GM12878 (cell line): Measurements from ENCODE around the gene PADI2. TPM values are rescaled to one million over a fixed set of nuclear protein-coding genes. Genes with fewer than 3 reads are reported as not detected.

Experiments
- BCL11A ChIP-seq: IDR thresholded peaks from 2 replicates; pipeline ENCODE4 v1.6.1; 2011; ENCODE audit warnings: low read depth, low read length
- BMI1 ChIP-seq: fragments of 450-650 bp; IDR thresholded peaks from 2 replicates; pipeline ENCODE4 v1.6.1; 2016; ENCODE audit warnings: mild to moderate bottlenecking, moderate library complexity, borderline replicate concordance
- CHD2 ChIP-seq: IDR thresholded peaks from 2 replicates; pipeline ENCODE4 v1.6.1; 2011; ENCODE audit warnings: low read depth, low read length, improper control_type of control experiment, borderline replicate concordance
- E2F4 ChIP-seq: IDR thresholded peaks from 2 replicates; pipeline ENCODE4 v1.6.1; 2012; ENCODE audit warnings: low read depth, low read length, improper control_type of control experiment
- EGR1 ChIP-seq, 2 experiments: IDR thresholded peaks; 1 replicate in 1 of 2; 2 replicates in 1 of 2; pipeline ENCODE4 v1.6.1; 2011 to 2012; ENCODE audit warnings: low read depth in 2 of 2, low read length in 2 of 2, borderline replicate concordance in 1 of 2, mild to moderate bottlenecking in 1 of 2, moderate library complexity in 1 of 2
- IKZF1 ChIP-seq: fragments of 450-650 bp; conservative IDR thresholded peaks from 2 replicates; pipeline ENCODE4 v1.6.1; 2017; ENCODE audit warnings: antibody characterized with exemption, mild to moderate bottlenecking
- IRF5 ChIP-seq: fragments of 450-650 bp; IDR thresholded peaks from 2 replicates; pipeline ENCODE4 v1.6.1; 2017; ENCODE audit warnings: borderline replicate concordance
- KDM1A ChIP-seq: fragments of 200-600 bp; sonication (generic); IDR thresholded peaks from 2 replicates; pipeline ENCODE4 v1.6.1; 2016; ENCODE audit warnings: borderline replicate concordance
- MEF2A ChIP-seq: IDR thresholded peaks from 2 replicates; pipeline ENCODE4 v1.6.1; 2011; ENCODE audit warnings: low read depth, mild to moderate bottlenecking, low read length, moderate library complexity; ENCODE audit not compliant: insufficient read depth
- MEF2B ChIP-seq: fragments of 450-650 bp; IDR thresholded peaks from 2 replicates; pipeline ENCODE4 v1.6.1; 2018; ENCODE audit warnings: mild to moderate bottlenecking, moderate library complexity; ENCODE audit not compliant: partially characterized antibody, poor library complexity, severe bottlenecking
- MTA2 ChIP-seq: fragments of 450-650 bp; IDR thresholded peaks from 2 replicates; pipeline ENCODE4 v1.6.1; 2016; ENCODE audit warnings: low read depth, mild to moderate bottlenecking, moderate library complexity
- MYC ChIP-seq: IDR thresholded peaks from 2 replicates; pipeline ENCODE4 v1.6.1; 2011; ENCODE audit warnings: mild to moderate bottlenecking, low read length, moderate library complexity, inconsistent platforms; ENCODE audit not compliant: insufficient read depth, insufficient replicate concordance, insufficient read length, severe bottlenecking
- POLR2A ChIP-seq: IDR thresholded peaks from 2 replicates; pipeline ENCODE4 v1.6.1; 2011; ENCODE audit warnings: low read depth, mild to moderate bottlenecking, low read length
- RAD21 ChIP-seq: IDR thresholded peaks from 2 replicates; pipeline ENCODE4 v1.6.1; 2011; ENCODE audit warnings: mild to moderate bottlenecking, low read depth, low read length, moderate library complexity; ENCODE audit not compliant: insufficient read depth
- RELA ChIP-seq: fragments of 450-650 bp; IDR thresholded peaks from 2 replicates; pipeline ENCODE4 v1.8.0; 2014; ENCODE audit warnings: borderline replicate concordance; ENCODE audit not compliant: partially characterized antibody
- STAT1 ChIP-seq: fragments of 450-650 bp; conservative IDR thresholded peaks from 2 replicates; pipeline ENCODE4 v1.6.1; 2014; ENCODE audit warnings: antibody characterized with exemption, mild to moderate bottlenecking
- SUPT20H ChIP-seq: IDR thresholded peaks from 2 replicates; pipeline ENCODE4 v1.6.1; 2011; ENCODE audit warnings: low read depth, mild to moderate bottlenecking, low read length, moderate library complexity, borderline replicate concordance; ENCODE audit not compliant: control insufficient read depth
- SUZ12 ChIP-seq: fragments of 200-600 bp; sonication (generic); IDR thresholded peaks from one replicate; pipeline ENCODE4 v1.6.1; 2018; ENCODE audit warnings: antibody characterized with exemption, mild to moderate bottlenecking; ENCODE audit not compliant: unreplicated experiment
- TCF3 ChIP-seq: IDR thresholded peaks from 2 replicates; pipeline ENCODE4 v1.6.1; 2012; ENCODE audit warnings: low read depth, mild to moderate bottlenecking, low read length, borderline replicate concordance; ENCODE audit not compliant: insufficient read depth
- USF1 ChIP-seq: IDR thresholded peaks from 2 replicates; pipeline ENCODE4 v1.6.1; 2011; ENCODE audit warnings: borderline replicate concordance, low read depth, mild to moderate bottlenecking, moderate library complexity, mixed read lengths, low read length; ENCODE audit not compliant: insufficient read depth; ENCODE audit errors: extremely low read length
- WRNIP1 ChIP-seq: IDR thresholded peaks from 2 replicates; pipeline ENCODE4 v1.6.1; 2011; ENCODE audit warnings: low read depth, low read length, improper control_type of control experiment, borderline replicate concordance
- ZSCAN29 ChIP-seq: fragments of 450-650 bp; IDR thresholded peaks from 2 replicates; pipeline ENCODE4 v1.6.1; 2017; ENCODE audit warnings: mild to moderate bottlenecking, moderate library complexity
- polyA plus RNA-seq, 11 experiments: library from polyadenylated mRNA; depleted of rRNA in 4 of 11; unstranded in 6 of 11; stranded (reverse) in 5 of 11; fragments of >200 nt; fragmentation: Nextera tagmentation in 4 of 11; fragmentation: Illumina TruSeq in 1 of 11; extraction: Ambion mirVana in 4 of 11; extraction: Trizol in 1 of 11; gene quantifications; 1 replicate in 1 of 11; 2 replicates in 10 of 11; pipeline versions ENCODE4 v1.2.1 to v1.2.3, GENCODE V29; 2011 to 2016; ENCODE audit warnings: inconsistent platforms in 2 of 11, missing spikeins in 2 of 11, low read depth in 1 of 11
- total RNA-seq, 4 experiments: library from RNA; depleted of rRNA in 3 of 4; stranded (reverse); fragments of >200 nt in 3 of 4; fragmentation: Illumina TruSeq in 1 of 4; extraction: Trizol in 1 of 4; gene quantifications; 2 replicates each; pipeline versions ENCODE4 v1.2.1 to v1.2.3, GENCODE V29; 2013 to 2021
- TF ChIP-seq, protein P1 (sequence below): fragments of 450-650 bp; IDR thresholded peaks from 2 replicates; pipeline ENCODE4 v1.6.1; 2017; ENCODE audit warnings: low read depth, mild to moderate bottlenecking, moderate library complexity

Gene PADI2
- total and polyA plus RNA-seq, 10 of the 15 experiments (the other 5 are each of a cell fraction or from before 2014, with no cell fraction given) = 0.05 to 3.0 (median 0.10) TPM; not detected in 1

- TF ChIP-seq WRNIP1 (no peak), RAD21 (no peak), TCF3 (no peak), KDM1A (no peak), MEF2B (no peak), STAT1 (no peak), USF1 (peak; percentile 65), POLR2A (peak; percentile 95), ZSCAN29 (no peak), SUZ12 (no peak), E2F4 (0 out of 2 replicates have a peak, but pooled peaks have one; percentile 35), IRF5 (no peak), EGR1 (IDR thresholded peaks at IDR 0.05; ENCODE audit: borderline replicate concordance in 1 of 2, low read depth in 2 of 2, low read length in 2 of 2) (peak in 1 of 2 experiments; percentile 76; a peak in 2 of 3 replicates), BMI1 (no peak), MEF2A (no peak), SUPT20H (no peak), CHD2 (peak; percentile 72), RELA (no peak), IKZF1 (peak; percentile 81), BCL11A (no peak), MYC (no peak), MTA2 (no peak)
- TF ChIP-seq, protein P1, sequence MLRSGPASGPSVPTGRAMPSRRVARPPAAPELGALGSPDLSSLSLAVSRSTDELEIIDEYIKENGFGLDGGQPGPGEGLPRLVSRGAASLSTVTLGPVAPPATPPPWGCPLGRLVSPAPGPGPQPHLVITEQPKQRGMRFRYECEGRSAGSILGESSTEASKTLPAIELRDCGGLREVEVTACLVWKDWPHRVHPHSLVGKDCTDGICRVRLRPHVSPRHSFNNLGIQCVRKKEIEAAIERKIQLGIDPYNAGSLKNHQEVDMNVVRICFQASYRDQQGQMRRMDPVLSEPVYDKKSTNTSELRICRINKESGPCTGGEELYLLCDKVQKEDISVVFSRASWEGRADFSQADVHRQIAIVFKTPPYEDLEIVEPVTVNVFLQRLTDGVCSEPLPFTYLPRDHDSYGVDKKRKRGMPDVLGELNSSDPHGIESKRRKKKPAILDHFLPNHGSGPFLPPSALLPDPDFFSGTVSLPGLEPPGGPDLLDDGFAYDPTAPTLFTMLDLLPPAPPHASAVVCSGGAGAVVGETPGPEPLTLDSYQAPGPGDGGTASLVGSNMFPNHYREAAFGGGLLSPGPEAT = peak; percentile 91
Measured at GRCh38 chr1:17053685-17054410, 65.4 kb downstream of the PADI2 start, which contains the start of gene SDHB (continued).
